Transverse colon (tissue), 4 donors: ENCODE measurements around the gene MYO5B.

ENCODE experiments used
- CTCF ChIP-seq, 5 experiments: fragments of 200-600 bp in 3 of 5; fragments of 450-650 bp in 2 of 5; sonication (generic) in 3 of 5; IDR thresholded peaks; 1 replicate in 2 of 5; 2 replicates in 3 of 5; pipeline ENCODE4 v1.5.1; 2016 to 2017; ENCODE audit warnings: antibody characterized with exemption in 5 of 5, inconsistent platforms in 3 of 5, mild to moderate bottlenecking in 2 of 5, moderate library complexity in 1 of 5
- POLR2AphosphoS5 ChIP-seq, 3 donors: sonication (generic); formaldehyde crosslinking; IDR thresholded peaks; one replicate each; pipeline ENCODE4 v1.6.1; 2016; ENCODE audit warnings: antibody characterized with exemption in 3 of 3

GRCh38 chr18:49851624-49852023 lies 343.3 kb downstream of the MYO5B start:
- TF ChIP-seq CTCF (IDR thresholded peaks at IDR 0.05) (no peak), POLR2AphosphoS5 (IDR thresholded peaks at IDR 0.05) (no peak)
